Urothelium cell line (cell line): ENCODE results near the gene STK35.
"Not testable (repeated sequence)": the region's sequence is repeated elsewhere in the genome, so short reads cannot be mapped to it uniquely, and the experiment has no call there.

Source experiments
- DNase-seq: peaks from one replicate; pipeline ENCODE4 v3.0.0; 2011; ENCODE audit warnings: low spot score, mixed read lengths
- FAIRE-seq: peaks from 2 replicates; lab custom pipeline; 2011; peaks lifted over from hg19 to GRCh38; lab: Jason Lieb, UNC

STK35 gene

GRCh38 chr20:2178318-2179232, 76.9 kb downstream of the STK35 start:
- DNase-seq (no peak), FAIRE-seq (no peak)

- no peak for DNase-seq
- FAIRE-seq, result no peak
Measured at GRCh38 chr20:2179233-2179580, 77.6 kb downstream of the STK35 start.

GRCh38 chr20:2179949-2180348, 78.3 kb downstream of the STK35 start:
- FAIRE-seq, result no peak
- DNase-seq, result no peak

- FAIRE-seq, result no peak
Measured at GRCh38 chr20:2183381-2183780, 81.8 kb downstream of the STK35 start.

GRCh38 chr20:2184933-2185332, 83.3 kb downstream of the STK35 start:
- not testable (repeated sequence) for FAIRE-seq, DNase-seq

More at GRCh38 chr20:2183381-2183780, 81.8 kb downstream of the STK35 start:
- no peak for DNase-seq

GRCh38 chr20:2195614-2196013, 94.0 kb downstream of the STK35 start:
- FAIRE-seq (no peak), DNase-seq (no peak)

- no peak for FAIRE-seq
Measured at GRCh38 chr20:2197166-2197565, 95.5 kb downstream of the STK35 start.

More at GRCh38 chr20:2197166-2197565, 95.5 kb downstream of the STK35 start:
- no peak for DNase-seq
